HG02678 (cell line): ENCODE measurements around the gene TPBGL.
"Not testable (repeated sequence)": the region's sequence is repeated elsewhere in the genome, so short reads cannot be mapped to it uniquely, and the experiment has no call there.

Experiments used
- ATAC-seq: cut with Tn5 transposase; IDR thresholded peaks from one replicate; pipeline ENCODE4 v1.9.1; 2021; ENCODE audit warnings: mild to moderate bottlenecking, moderate library complexity; ENCODE audit not compliant: unreplicated experiment

TPBGL gene

GRCh38 chr11:75270896-75271418 is 30.4 kb downstream of the TPBGL start:
- ATAC-seq, result no peak

GRCh38 chr11:75271730-75272129 is 31.2 kb downstream of the TPBGL start:
- no peak for ATAC-seq

- ATAC-seq, result no peak
Measured at GRCh38 chr11:75272391-75272790, 31.8 kb downstream of the TPBGL start.

- no peak for ATAC-seq
Measured at GRCh38 chr11:75272821-75273301, 32.3 kb downstream of the TPBGL start.

GRCh38 chr11:75273411-75274391 is 33.1 kb downstream of the TPBGL start:
- no peak for ATAC-seq

- not testable (repeated sequence) for ATAC-seq
Measured at GRCh38 chr11:75274716-75275115, 34.1 kb downstream of the TPBGL start.

GRCh38 chr11:75275581-75275980 is 35.0 kb downstream of the TPBGL start:
- ATAC-seq, result no peak

GRCh38 chr11:75276186-75276585 is 35.6 kb downstream of the TPBGL start:
- ATAC-seq, result no peak

GRCh38 chr11:75276686-75277085 is 36.1 kb downstream of the TPBGL start:
- no peak for ATAC-seq

GRCh38 chr11:75277211-75277805 is 36.7 kb downstream of the TPBGL start:
- no peak for ATAC-seq

GRCh38 chr11:75277991-75278790 is 37.6 kb downstream of the TPBGL start:
- no peak for ATAC-seq

- ATAC-seq, result no peak
Measured at GRCh38 chr11:75279273-75279672, 38.7 kb downstream of the TPBGL start.

GRCh38 chr11:75280227-75280701 is 39.7 kb downstream of the TPBGL start:
- peak; percentile 60 for ATAC-seq

- ATAC-seq, result no peak
Measured at GRCh38 chr11:75280770-75281468, 40.3 kb downstream of the TPBGL start.

- no peak for ATAC-seq
Measured at GRCh38 chr11:75281469-75282095, 41.0 kb downstream of the TPBGL start.

GRCh38 chr11:75283391-75283931 is 42.9 kb downstream of the TPBGL start:
- ATAC-seq, result no peak

GRCh38 chr11:75285776-75286360 is 45.3 kb downstream of the TPBGL start:
- ATAC-seq, result no peak

- ATAC-seq, result no peak
Measured at GRCh38 chr11:75286826-75287465, 46.4 kb downstream of the TPBGL start.

GRCh38 chr11:75287579-75287978 is 47.0 kb downstream of the TPBGL start:
- ATAC-seq, result no peak
